ENCODE measurements around the gene CACNA2D3. TPM values are rescaled to one million over a fixed set of nuclear protein-coding genes. Genes with fewer than 3 reads are reported as not detected.
"Not testable (repeated sequence)": the region's sequence is repeated elsewhere in the genome, so short reads cannot be mapped to it uniquely, and the experiment has no call there.

CACNA2D3 gene
- total RNA-seq, 4 donors from 2014 or later: 0.27 to 1.5 (median 0.79) TPM

GRCh38 chr3:54458357-54458756 lies 336.0 kb downstream of the CACNA2D3 start:
- no peak for TF ChIP-seq POLR2A (IDR thresholded peaks at IDR 0.05)
- TF ChIP-seq, protein P1, sequence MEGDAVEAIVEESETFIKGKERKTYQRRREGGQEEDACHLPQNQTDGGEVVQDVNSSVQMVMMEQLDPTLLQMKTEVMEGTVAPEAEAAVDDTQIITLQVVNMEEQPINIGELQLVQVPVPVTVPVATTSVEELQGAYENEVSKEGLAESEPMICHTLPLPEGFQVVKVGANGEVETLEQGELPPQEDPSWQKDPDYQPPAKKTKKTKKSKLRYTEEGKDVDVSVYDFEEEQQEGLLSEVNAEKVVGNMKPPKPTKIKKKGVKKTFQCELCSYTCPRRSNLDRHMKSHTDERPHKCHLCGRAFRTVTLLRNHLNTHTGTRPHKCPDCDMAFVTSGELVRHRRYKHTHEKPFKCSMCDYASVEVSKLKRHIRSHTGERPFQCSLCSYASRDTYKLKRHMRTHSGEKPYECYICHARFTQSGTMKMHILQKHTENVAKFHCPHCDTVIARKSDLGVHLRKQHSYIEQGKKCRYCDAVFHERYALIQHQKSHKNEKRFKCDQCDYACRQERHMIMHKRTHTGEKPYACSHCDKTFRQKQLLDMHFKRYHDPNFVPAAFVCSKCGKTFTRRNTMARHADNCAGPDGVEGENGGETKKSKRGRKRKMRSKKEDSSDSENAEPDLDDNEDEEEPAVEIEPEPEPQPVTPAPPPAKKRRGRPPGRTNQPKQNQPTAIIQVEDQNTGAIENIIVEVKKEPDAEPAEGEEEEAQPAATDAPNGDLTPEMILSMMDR (IDR thresholded peaks at IDR 0.05): no peak
- DNase-seq (ENCODE audit: low spot score in 2 of 2): no peak
- intact Hi-C loops (cut with DNase I; ENCODE audit: low total_unique reads): no loop called here
- 66 to 68% methylated on average over 2 of the region's 2 CpGs for WGBS, 2 donors
- no peak overlapping the region for H3K4me3 ChIP-seq (ENCODE audit: low read depth, poor library complexity, severe bottlenecking)

DNA sequence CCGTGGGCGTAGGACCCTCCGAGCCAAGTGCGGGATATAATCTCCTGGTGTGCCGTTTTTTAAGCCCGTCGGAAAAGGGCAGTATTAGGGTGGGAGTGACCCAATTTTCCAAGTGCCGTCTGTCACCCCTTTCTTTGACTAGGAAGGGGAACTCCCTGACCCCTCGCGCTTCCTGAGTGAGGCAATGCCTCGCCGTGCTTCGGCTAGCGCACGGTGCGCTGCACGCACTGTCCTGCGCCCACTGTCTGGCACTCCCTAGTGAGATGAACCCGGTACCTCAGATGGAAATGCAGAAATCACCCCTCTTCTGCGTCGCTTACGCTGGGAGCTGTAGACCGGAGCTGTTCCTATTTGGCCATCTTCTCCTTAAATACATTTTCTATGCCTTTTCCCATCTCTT lies 342.2 kb downstream of the CACNA2D3 start:
- WGBS, 2 donors: 97 to 98% methylated on average over 23 of the region's 23 CpGs
- DNase-seq (ENCODE audit: low spot score in 2 of 2); H3K4me3 ChIP-seq (ENCODE audit: low read depth, poor library complexity, severe bottlenecking); intact Hi-C loops (cut with DNase I; ENCODE audit: low total_unique reads): not testable (repeated sequence)

- intact Hi-C loops (cut with DNase I; ENCODE audit: low total_unique reads): no loop called here
- TF ChIP-seq, protein P1 (IDR thresholded peaks at IDR 0.05): no peak
- TF ChIP-seq POLR2A (IDR thresholded peaks at IDR 0.05): no peak
- no peak for DNase-seq (ENCODE audit: low spot score in 2 of 2)
- no peak overlapping the region for H3K4me3 ChIP-seq (ENCODE audit: low read depth, poor library complexity, severe bottlenecking)
These were observed 354.5 kb downstream of the CACNA2D3 start for GRCh38 chr3:54476891-54477290.

DNA sequence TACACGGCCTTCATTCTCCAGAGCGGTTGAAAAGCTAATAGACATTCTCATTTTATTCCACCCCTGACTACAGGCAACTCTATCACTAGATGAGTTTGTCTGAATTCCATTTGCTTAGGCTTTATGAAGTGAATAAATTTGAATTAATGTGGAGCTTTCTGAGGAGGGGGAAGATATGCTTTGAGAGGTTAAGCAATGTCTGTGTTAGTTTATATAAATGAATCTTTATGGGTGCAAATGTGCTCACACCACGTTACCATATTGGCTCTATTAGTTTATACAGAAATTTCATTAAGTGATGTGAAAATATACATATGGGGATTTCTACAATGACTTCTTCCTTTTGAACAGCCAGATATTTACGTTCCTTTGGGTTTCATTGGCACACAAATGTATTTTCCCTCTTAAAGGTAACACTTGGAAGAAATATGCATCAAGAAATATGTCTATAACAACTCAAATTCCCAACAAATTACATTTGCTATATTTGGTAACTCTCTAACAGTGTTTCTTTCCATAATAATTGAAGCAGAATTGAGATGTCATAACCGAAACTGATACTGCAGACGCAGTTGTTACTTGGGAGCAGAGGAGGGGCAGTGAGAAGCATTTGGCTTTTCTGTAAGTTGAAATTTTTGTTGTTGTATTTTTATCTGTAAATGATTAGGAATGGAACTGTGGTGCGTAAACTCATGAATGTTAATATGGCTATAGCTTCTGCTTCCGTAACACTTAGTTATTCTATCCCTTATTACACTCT lies 359.4 kb downstream of the CACNA2D3 start:
- no peak for DNase-seq (ENCODE audit: low spot score in 2 of 2)
- no peak overlapping the region for H3K4me3 ChIP-seq (ENCODE audit: low read depth, poor library complexity, severe bottlenecking)
- intact Hi-C loops (cut with DNase I; ENCODE audit: low total_unique reads): no loop called here
- TF ChIP-seq, protein P1 (IDR thresholded peaks at IDR 0.05): no peak
- TF ChIP-seq POLR2A (IDR thresholded peaks at IDR 0.05): no peak
- 70 to 72% methylated on average over 8 of the region's 8 CpGs for WGBS, 2 donors

DNA sequence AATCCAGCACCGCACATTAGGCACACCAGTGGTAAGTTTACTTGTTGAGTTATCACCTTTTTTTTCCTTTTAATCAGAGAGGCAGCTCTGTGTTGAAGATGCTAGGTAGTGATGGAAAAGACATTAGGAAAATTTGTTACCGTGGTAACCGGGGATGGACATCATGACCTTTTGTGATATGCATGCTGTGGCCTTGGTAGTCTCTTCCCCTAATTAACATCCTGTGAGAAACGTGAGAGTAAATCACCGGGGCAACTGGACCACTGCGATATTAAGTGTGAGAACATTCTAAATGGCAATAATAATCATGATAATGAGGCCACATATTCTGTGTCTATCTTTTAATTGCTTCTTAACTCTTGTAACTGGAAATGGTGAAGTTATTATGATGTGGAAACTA lies 362.0 kb downstream of the CACNA2D3 start:
- 86% methylated on average over 6 of the region's 6 CpGs for WGBS, 2 donors
- TF ChIP-seq POLR2A (IDR thresholded peaks at IDR 0.05): no peak
- TF ChIP-seq, protein P1 (IDR thresholded peaks at IDR 0.05): no peak
- H3K4me3 ChIP-seq (ENCODE audit: low read depth, poor library complexity, severe bottlenecking): no peak overlapping the region
- no peak for DNase-seq (ENCODE audit: low spot score in 2 of 2)
- intact Hi-C loops (cut with DNase I; ENCODE audit: low total_unique reads): no loop called here

DNA sequence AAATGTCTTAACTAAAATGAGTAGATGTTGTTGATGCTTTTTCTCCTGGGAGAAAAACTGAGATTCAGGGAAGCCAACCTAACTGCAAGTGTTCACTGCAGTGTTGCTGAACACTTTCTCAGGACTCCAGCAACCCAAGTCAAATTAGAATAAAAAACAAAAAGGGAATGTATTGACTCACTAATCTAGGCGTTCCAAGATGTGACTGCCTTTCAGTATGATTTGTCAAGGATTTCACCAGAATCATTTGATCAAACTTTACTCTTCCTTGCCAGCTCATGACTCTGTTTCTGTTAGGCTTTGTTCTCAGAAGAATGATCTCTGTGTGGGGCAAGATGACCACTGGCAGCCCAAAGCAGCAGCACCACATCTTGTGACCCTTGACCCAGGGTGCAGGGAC lies 364.0 kb downstream of the CACNA2D3 start:
- DNase-seq (ENCODE audit: low spot score in 2 of 2): no peak
- whole genome bisulfite sequencing, 2 donors: 61 to 74% methylated on average over 1 of the region's 1 CpG
- TF ChIP-seq, protein P1 (IDR thresholded peaks at IDR 0.05): no peak
- no peak for TF ChIP-seq POLR2A (IDR thresholded peaks at IDR 0.05)
- intact Hi-C loops (cut with DNase I; ENCODE audit: low total_unique reads): no loop called here
- no peak overlapping the region for H3K4me3 ChIP-seq (ENCODE audit: low read depth, poor library complexity, severe bottlenecking)

Data from lower leg skin (tissue), 4 donors.